Colonic mucosa (tissue), 4 donors: ENCODE measurements around the gene TMEM238. TPM values are rescaled to one million over a fixed set of nuclear protein-coding genes. Genes with fewer than 3 reads are reported as not detected.
"Not testable (repeated sequence)": the region's sequence is repeated elsewhere in the genome, so short reads cannot be mapped to it uniquely, and the experiment has no call there.

ENCODE experiments used
- DNase-seq: peaks from one replicate; pipeline ENCODE4 v3.0.0-alpha.2; 2020
- H3K27ac ChIP-seq: fragments of 200-600 bp; one replicate; pipeline ENCODE4 v1.8.0; 2021
- H3K27me3 ChIP-seq: fragments of 200-600 bp; one replicate; pipeline ENCODE4 v1.8.0; 2021
- H3K36me3 ChIP-seq: fragments of 200-600 bp; one replicate; pipeline ENCODE4 v1.8.0; 2021
- H3K4me1 ChIP-seq: fragments of 200-600 bp; one replicate; pipeline ENCODE4 v1.8.0; 2021; ENCODE audit warnings: mild to moderate bottlenecking
- H3K4me3 ChIP-seq: fragments of 200-600 bp; one replicate; pipeline ENCODE4 v1.8.0; 2021
- H3K9ac ChIP-seq, 2 donors: one replicate each; pipeline ENCODE4 v1.7.0; 2013; ENCODE audit warnings: control low read depth in 2 of 2, low read depth in 2 of 2, low read length in 2 of 2
- H3K9me3 ChIP-seq: fragments of 200-600 bp; one replicate; pipeline ENCODE4 v1.8.0; 2021
- CTCF ChIP-seq: fragments of 200-600 bp; IDR thresholded peaks from one replicate; pipeline ENCODE4 v1.8.0; 2022; ENCODE audit warnings: antibody characterized with exemption, mild to moderate bottlenecking
- intact Hi-C: fragments of 100-400 bp; cut with DNase I; formaldehyde crosslinking; loops from one replicate; pipeline ENCODE4 v1.14.1; 2022
- total RNA-seq, 2 donors: library from RNA; stranded (reverse); fragmentation: NEBNext Ultra II Directional in 1 of 2; extraction: Animal tissue kit (Norgen Biotek cat#: 25700) in 1 of 2; gene quantifications; one replicate each; pipeline ENCODE4 v1.2.1, GENCODE V29; 2021
- donor health status: healthy.
- donor health status: DM: no; HTN: no; CAD: no.
- donor health status: DM: no; HTN: no; CAD: no.

The TMEM238 gene
- total RNA-seq, 2 donors from 2014 or later: 78.1 to 85.9 TPM

- Histone ChIP-seq H3K27me3 (no peaks in the 10 kb centered on the region), H3K4me3 (no peak overlapping the region), H3K9ac (no peak overlapping the region), H3K27ac (no peak overlapping the region), H3K36me3 (no peaks in the 10 kb centered on the region), H3K9me3 (no peaks in the 10 kb centered on the region), H3K4me1 (no peaks in the 10 kb centered on the region)
- TF ChIP-seq CTCF: no peak
- DNase-seq: no peak
- intact Hi-C loops: no loop called here
These were observed 40.4 kb upstream of the TMEM238 start for GRCh38 chr19:55424518-55424917.

GRCh38 chr19:55423225-55424005, 39.3 kb upstream of the TMEM238 start:
- Histone ChIP-seq H3K4me1 (no peaks in the 10 kb centered on the region), H3K27ac (no peak overlapping the region), H3K9ac (no peak overlapping the region), H3K27me3 (no peaks in the 10 kb centered on the region), H3K36me3 (no peaks in the 10 kb centered on the region), H3K4me3 (no peak overlapping the region), H3K9me3 (no peaks in the 10 kb centered on the region)
- intact Hi-C loops: no loop called here
- DNase-seq: no peak
- TF ChIP-seq CTCF: no peak

DNA sequence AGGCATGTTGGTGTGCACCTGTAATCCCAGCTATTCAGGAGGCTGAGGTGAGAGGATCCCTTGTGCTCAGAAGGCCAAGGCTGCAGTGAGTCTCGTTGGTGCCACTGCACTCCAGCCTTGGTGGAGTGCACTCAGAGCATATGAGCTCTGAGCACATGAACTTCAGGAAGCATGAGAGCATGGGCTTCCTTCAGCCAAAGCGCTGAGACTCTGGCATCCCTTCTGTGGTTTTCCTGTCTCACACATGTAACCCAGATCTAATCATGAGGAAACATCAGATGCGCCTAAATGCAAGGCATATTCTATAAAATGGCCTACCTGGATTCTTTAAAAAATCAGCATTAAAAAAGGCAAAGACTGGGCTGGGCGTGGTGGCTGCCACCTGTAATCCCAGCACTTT, 37.2 kb upstream of the TMEM238 start:
- H3K27me3 ChIP-seq, H3K36me3 ChIP-seq, H3K4me1 ChIP-seq, H3K4me3 ChIP-seq, H3K9ac ChIP-seq, H3K27ac ChIP-seq, H3K9me3 ChIP-seq, intact Hi-C loops, DNase-seq: not testable (repeated sequence)

DNA sequence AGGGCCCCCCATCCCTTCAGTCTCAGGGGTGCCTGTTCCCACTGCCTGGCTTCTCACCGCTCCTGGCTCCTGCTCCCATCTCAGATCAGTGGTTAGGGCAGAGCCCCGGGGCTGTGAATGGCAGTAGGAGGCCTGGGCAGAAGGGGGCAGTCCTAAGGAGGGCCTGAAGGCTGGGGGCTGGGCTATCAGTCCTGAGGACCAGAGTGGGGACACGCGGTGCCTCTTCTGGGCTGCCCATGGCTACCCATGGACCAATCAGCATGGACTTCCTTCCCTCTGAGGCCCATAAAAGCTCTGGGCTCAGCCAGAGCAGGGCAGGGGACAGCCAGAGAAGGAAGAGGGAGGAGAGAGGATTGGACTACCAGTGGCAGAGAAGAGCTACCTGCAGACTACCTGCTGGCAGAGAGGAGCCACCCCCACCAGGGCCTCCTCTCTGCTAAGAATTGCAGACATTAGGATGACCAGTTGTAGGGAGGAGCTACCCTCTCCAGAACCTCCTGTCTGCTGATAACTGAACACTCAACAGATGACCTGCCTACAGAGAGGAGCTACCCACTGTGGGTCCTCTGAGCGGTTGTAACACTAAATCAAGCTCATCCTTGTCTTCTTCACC, 35.6 kb upstream of the TMEM238 start:
- TF ChIP-seq CTCF: no peak
- no peak for DNase-seq
- Histone ChIP-seq H3K36me3 (no peaks in the 10 kb centered on the region), H3K4me1 (no peaks in the 10 kb centered on the region), H3K27ac (no peak overlapping the region), H3K27me3 (no peaks in the 10 kb centered on the region), H3K9me3 (no peaks in the 10 kb centered on the region), H3K9ac (no peak overlapping the region), H3K4me3 (no peak overlapping the region)
- intact Hi-C loops: loop anchor here (5.0 kb wide), 2 partner anchors 127 to 277 kb away; no protein-coding TSS in a partner anchor

DNA sequence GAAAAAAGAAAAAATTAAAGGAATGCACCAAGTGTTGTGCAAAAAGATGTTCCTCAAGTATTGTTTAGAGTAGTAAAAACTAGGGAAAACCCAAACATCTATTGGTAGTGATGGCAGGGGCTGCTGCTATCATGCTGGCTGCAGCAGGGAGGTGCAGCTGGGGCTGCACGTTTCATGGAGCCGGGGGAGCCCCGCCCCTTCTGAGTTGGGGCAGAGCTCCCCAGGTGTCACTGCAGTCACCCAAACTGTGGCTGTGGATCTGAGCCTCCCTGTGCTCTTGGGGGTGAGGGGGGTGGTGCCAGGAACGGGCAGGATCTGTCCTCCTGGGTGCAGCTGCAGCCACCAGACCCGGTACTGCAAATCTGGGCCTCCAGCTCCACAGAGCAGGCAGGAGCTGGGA, 35.0 kb upstream of the TMEM238 start:
- H3K4me1 ChIP-seq: no peaks in the 10 kb centered on the region
- DNase-seq: no peak
- intact Hi-C loops: loop anchor here (5.0 kb wide), 2 partner anchors 127 to 277 kb away; no protein-coding TSS in a partner anchor
- no peak overlapping the region for H3K27ac ChIP-seq
- H3K9ac ChIP-seq: no peak overlapping the region
- TF ChIP-seq CTCF: no peak
- no peaks in the 10 kb centered on the region for H3K36me3 ChIP-seq
- no peaks in the 10 kb centered on the region for H3K9me3 ChIP-seq
- no peaks in the 10 kb centered on the region for H3K27me3 ChIP-seq
- no peak overlapping the region for H3K4me3 ChIP-seq

DNA sequence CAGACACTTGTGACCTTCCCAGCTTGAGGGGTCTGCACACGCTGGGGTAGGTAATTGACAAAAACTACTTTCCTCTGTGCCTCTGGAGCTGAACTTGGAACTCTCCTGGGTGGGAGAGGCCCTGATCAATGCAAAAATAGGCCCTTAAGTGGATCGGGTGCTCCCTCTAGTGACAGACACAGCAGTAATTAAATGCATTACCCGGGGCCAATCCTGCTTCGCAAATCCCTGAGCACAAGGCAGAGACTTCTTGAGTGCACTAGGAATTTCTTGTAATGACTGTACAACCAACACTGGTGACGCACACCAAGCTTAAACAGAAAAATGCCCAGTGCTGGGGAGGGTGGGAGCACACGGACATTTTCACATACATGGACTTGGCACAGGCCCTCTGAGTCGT, 34.1 kb upstream of the TMEM238 start:
- intact Hi-C loops: loop anchor here (5.0 kb wide), 2 partner anchors 126 to 276 kb away; no protein-coding TSS in a partner anchor
- peak; percentile 73 for DNase-seq
- Histone ChIP-seq H3K9me3 (no peaks in the 10 kb centered on the region), H3K9ac (no peak overlapping the region), H3K27me3 (no peaks in the 10 kb centered on the region), H3K36me3 (no peaks in the 10 kb centered on the region), H3K4me3 (no peak overlapping the region), H3K27ac (no peak overlapping the region), H3K4me1 (no peaks in the 10 kb centered on the region)
- TF ChIP-seq CTCF: peak; percentile 55
